Spinal cord (tissue), 10 donors: ENCODE data around the gene ACSL3. TPM values are rescaled to one million over a fixed set of nuclear protein-coding genes. Genes with fewer than 3 reads are reported as not detected.

ENCODE experiments used
- DNase-seq, 6 donors: peaks; one replicate each; pipeline versions ENCODE4 v3.0.0 to v3.0.0-alpha.2; 2013 to 2015; ENCODE audit warnings: low spot score in 6 of 6, low read depth in 4 of 6
- H3K27ac ChIP-seq: one replicate; pipeline ENCODE4 v1.5.1; 2013; ENCODE audit warnings: low read depth, low read length, control low read depth
- H3K27me3 ChIP-seq: one replicate; pipeline ENCODE4 v1.6.1; 2013; ENCODE audit warnings: low read length; ENCODE audit not compliant: control insufficient read depth, insufficient read depth
- H3K36me3 ChIP-seq: one replicate; pipeline ENCODE4 v1.6.1; 2013; ENCODE audit warnings: low read length; ENCODE audit not compliant: control insufficient read depth, insufficient read depth
- H3K4me1 ChIP-seq: one replicate; pipeline ENCODE4 v1.6.1; 2013; ENCODE audit warnings: low read length; ENCODE audit not compliant: control insufficient read depth, insufficient read depth
- H3K4me3 ChIP-seq: one replicate; pipeline ENCODE4 v1.5.1; 2013; ENCODE audit warnings: low read depth, low read length, control low read depth
- H3K9me3 ChIP-seq: one replicate; pipeline ENCODE4 v1.6.1; 2013; ENCODE audit warnings: low read length; ENCODE audit not compliant: control insufficient read depth, insufficient read depth
- WGBS: methylation state at CpG from one replicate; pipeline ENCODE4 v1.1.5; 2013; ENCODE audit warnings: missing lambda C conversion rate; ENCODE audit not compliant: insufficient coverage; 5-methylcytosine and 5-hydroxymethylcytosine counted together
- polyA plus RNA-seq, 2 donors: library from polyadenylated mRNA; unstranded; fragments of 120-200 nt; gene quantifications; one replicate each; pipeline ENCODE4 v1.2.1, GENCODE V29; 2013; ENCODE audit not compliant: insufficient read length in 2 of 2
- total RNA-seq, 2 donors: library from RNA; depleted of rRNA in 1 of 2; stranded (reverse); fragments of 120-200 nt in 1 of 2; fragments of >200 nt in 1 of 2; gene quantifications; one replicate each; pipeline versions ENCODE4 v1.2.3 to v1.2.4, GENCODE V29; 2013 to 2014
- donor health status: healthy.

The ACSL3 gene
- total and polyA plus RNA-seq, 4 donors = 101 to 227 (median 115) TPM

DNA sequence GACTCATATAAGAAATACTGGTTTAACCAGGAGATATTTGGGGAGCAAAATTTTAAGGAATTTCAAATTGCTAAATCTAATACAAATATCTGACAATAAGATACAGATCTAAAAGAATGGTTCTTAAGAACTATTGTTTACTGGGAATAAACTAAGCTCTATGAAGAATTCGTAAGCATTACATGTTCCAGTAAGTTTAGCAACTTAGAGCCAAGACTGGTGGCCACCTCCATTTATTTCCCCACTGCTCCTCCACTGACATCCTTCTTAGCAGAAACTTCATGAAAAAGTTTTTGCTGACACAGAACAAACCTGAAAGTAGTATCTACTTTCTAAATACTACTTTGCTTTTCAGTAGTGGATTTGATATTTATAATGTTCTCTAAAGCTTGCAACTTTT, 83.0 kb downstream of the ACSL3 start:
- no peaks in the 10 kb centered on the region for H3K27me3 ChIP-seq
- H3K36me3 ChIP-seq = no peaks in the 10 kb centered on the region
- H3K9me3 ChIP-seq = no peaks in the 10 kb centered on the region
- no peak for DNase-seq
- no peak overlapping the region for H3K27ac ChIP-seq
- H3K4me1 ChIP-seq = no peaks in the 10 kb centered on the region
- no peak overlapping the region for H3K4me3 ChIP-seq
- WGBS = no CpG with 5 or more reads among the region's 1 CpG

DNA sequence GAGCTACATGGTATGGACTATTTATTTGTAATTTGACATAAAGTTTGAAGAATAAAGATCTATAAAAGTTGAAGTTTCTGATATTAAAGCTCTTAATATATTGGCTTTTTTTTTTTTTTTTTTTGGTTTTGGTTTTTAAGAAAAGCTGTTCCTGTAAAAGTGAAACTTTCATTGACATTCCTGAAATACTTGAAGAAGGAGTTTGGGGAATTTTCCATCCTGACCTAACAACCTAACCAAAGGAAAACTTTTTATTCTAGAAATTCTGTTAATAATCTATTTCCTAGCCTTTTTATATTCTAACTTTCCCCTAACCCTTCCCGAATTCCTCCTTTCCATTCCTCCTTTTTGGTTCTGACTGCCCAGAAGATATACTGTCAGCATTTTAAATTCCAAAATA, 83.7 kb downstream of the ACSL3 start:
- no peaks in the 10 kb centered on the region for H3K36me3 ChIP-seq
- no peaks in the 10 kb centered on the region for H3K9me3 ChIP-seq
- H3K4me1 ChIP-seq = no peaks in the 10 kb centered on the region
- H3K4me3 ChIP-seq = no peak overlapping the region
- no peaks in the 10 kb centered on the region for H3K27me3 ChIP-seq
- no peak overlapping the region for H3K27ac ChIP-seq
- WGBS = no CpG with 5 or more reads among the region's 1 CpG
- no peak for DNase-seq

DNA sequence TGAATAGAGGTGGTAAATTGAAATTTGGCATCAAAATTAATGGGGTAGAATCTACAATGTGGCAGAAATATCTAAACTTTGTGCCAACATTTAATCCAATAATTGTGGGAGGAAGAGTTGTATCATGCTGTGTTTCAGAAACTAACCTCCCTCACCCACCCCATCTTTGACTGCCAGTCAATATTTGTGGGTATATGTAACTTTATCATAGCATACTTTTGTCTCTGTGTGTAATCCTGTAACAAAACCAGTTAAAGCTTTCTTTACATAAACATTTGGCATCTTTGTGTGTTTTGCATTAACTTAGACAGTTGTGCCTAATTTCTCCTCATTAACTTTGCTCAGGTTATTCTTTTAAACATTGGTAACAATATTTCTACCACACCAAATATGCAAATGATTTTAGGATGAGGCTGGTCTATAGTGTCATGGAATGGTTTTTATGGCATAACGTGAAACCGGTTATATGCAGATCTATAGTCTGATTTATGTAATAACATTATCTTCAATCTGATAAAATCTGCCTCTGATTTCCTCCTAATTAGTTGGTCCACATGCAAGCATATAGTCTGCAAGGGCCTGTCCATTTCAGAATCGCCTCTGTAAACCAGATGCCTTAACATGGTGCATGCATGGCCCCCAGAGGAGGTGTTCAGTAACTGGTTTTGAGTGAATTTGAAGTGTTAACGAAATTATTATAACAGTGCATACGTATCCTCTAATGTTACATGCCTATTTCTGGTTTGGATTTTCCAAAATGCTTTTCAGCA, 84.3 kb downstream of the ACSL3 start:
- Histone ChIP-seq H3K27ac (no peak overlapping the region), H3K4me3 (no peak overlapping the region), H3K9me3 (no peaks in the 10 kb centered on the region), H3K4me1 (no peaks in the 10 kb centered on the region), H3K27me3 (no peaks in the 10 kb centered on the region), H3K36me3 (no peaks in the 10 kb centered on the region)
- 83% methylated on average over 1 of the region's 5 CpGs for WGBS
- no peak for DNase-seq

DNA sequence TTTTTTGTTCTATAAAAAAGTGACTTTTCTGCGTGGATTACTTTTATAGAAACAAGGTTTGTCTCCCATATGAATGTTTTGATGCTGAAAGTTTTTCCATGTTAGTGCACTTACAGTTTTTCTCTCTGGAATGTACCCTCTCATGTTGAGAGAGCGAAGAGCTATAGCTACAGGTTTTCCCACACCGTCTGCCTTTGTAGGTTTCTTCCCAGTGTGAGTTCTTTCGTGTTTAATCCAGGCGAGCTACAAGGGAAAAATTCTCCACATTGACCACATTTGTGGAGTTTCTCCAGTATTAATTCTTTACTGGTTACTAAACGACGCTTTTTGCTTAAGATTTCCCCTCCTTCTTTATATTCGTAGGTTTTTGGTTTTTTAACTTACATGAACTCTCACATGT, 85.1 kb downstream of the ACSL3 start:
- Histone ChIP-seq H3K4me1 (no peaks in the 10 kb centered on the region), H3K36me3 (no peaks in the 10 kb centered on the region), H3K27me3 (no peaks in the 10 kb centered on the region), H3K9me3 (no peaks in the 10 kb centered on the region), H3K4me3 (no peak overlapping the region), H3K27ac (no peak overlapping the region)
- 78% methylated on average over 5 of the region's 8 CpGs for WGBS
- DNase-seq = no peak

DNA sequence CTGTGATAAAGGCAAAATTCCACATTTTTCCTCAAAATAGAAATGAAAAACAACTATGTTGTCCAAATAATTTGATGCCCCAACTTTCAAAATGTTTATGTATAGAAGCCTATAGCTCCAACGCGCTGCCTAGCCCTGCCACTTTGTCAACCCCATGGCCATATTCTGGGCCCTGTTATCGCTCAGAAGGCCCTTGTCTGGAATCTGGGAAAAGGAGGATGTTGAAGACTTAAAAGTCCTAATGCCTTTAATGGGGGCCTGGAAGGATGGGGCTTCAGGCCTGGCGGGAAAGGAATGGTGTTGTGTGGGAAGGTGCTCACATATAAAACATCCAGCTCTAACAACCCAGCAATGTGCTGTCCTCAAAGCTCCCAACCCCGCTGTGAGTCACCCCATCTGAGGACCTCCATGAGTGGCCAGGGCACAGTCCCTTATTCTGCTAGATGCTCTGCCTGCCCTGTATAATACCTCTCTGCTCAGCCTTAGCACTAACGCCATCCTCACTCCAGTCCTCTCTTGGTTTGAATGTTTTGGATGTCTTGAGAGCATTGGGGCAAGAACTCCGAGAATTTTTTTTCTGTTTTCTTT, 86.0 kb downstream of the ACSL3 start:
- DNase-seq = no peak
- WGBS = 100% methylated on average over 1 of the region's 7 CpGs
- no peaks in the 10 kb centered on the region for H3K9me3 ChIP-seq
- no peaks in the 10 kb centered on the region for H3K36me3 ChIP-seq
- no peaks in the 10 kb centered on the region for H3K4me1 ChIP-seq
- H3K4me3 ChIP-seq = no peak overlapping the region
- no peak overlapping the region for H3K27ac ChIP-seq
- no peaks in the 10 kb centered on the region for H3K27me3 ChIP-seq

DNA sequence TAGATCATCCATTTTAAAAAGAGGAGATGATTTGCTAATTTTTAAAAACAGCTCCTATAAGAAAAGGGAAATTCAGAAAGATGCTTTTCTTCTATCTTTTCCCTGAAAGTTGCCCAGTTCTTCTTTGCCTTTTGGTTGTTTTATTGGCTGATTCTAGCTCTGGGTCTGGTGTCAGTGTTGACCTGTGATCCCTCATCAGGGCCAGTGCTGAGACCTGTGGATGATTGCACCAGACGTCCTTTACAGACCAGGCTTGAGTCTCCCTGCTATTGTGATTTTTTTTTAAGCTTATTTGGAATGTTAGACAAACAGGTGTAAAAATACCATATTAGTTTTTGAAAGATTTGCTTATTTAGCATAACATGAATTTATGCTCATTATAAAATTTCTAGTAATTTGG, 88.2 kb downstream of the ACSL3 start:
- H3K9me3 ChIP-seq = no peaks in the 10 kb centered on the region
- no peak overlapping the region for H3K27ac ChIP-seq
- no peaks in the 10 kb centered on the region for H3K27me3 ChIP-seq
- no peak for DNase-seq
- no CpG with 5 or more reads among the region's 1 CpG for whole genome bisulfite sequencing
- no peak overlapping the region for H3K4me3 ChIP-seq
- no peaks in the 10 kb centered on the region for H3K36me3 ChIP-seq
- no peaks in the 10 kb centered on the region for H3K4me1 ChIP-seq

DNA sequence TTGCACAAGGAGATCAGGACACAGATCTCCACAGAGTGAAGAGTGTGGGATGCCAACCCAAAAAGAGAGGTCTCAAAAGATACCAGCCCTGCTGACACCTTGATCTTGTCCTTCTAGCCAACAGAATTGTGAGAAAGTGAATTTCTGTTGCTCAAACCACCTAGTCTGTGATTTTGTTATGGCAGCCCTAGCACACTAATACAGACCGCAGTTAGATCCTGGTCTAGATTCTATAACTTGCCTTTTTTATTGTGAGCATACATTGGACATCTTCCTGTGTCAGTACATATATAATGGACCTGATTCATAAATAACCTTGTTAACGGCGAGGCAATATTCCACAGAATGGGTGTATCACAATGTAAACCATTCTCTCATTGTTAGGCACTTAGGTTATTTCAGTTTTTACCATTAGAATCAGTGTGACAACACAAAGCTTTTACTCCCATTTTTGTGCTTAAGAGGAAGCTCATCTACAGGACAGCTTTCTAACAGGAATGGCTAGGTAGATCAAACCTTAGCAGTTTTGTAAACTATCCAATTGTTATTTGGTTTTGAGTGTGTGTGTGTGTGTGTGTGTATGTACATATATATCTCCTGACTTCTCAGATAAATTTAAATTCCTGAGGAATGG, 89.0 kb downstream of the ACSL3 start:
- no CpG with 5 or more reads among the region's 3 CpGs for WGBS
- no peak for DNase-seq

DNA sequence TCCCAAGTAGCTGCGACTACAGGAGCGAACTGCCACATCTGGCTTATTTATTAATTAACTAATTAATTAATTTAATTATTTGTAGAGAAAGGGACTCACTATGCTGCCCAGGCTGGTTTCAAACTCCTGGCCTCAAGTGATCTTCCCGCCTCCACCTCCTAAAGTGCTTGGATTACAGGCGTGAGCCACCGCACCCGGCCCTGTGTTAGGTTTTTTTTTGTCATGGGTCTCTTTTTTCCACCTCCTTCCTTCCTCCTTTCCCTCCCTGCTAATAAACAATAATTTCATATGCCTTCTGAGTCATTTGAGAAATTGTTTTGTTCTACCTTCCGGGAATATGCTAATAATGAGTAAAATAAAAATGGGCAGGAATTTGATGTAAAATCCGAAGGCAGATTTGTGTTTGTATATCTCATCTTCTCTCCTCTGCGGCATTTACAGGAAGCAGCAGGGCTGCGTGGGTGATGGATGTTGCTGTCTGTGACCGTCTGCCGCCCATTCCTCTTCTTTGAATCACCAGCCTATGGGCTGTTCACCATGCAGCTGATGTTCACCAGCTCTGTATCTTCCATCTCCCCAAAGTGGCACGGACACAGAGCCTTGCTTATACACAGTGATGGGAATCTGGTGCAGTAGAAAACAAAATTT, 89.9 kb downstream of the ACSL3 start:
- no peak overlapping the region for H3K27ac ChIP-seq

More for the DNA sequence above, 89.0 kb downstream of the ACSL3 start:
- Histone ChIP-seq H3K36me3 (no peaks in the 10 kb centered on the region), H3K4me3 (no peak overlapping the region), H3K9me3 (no peaks in the 10 kb centered on the region), H3K4me1 (no peaks in the 10 kb centered on the region), H3K27me3 (no peaks in the 10 kb centered on the region), H3K27ac (no peak overlapping the region)

DNA sequence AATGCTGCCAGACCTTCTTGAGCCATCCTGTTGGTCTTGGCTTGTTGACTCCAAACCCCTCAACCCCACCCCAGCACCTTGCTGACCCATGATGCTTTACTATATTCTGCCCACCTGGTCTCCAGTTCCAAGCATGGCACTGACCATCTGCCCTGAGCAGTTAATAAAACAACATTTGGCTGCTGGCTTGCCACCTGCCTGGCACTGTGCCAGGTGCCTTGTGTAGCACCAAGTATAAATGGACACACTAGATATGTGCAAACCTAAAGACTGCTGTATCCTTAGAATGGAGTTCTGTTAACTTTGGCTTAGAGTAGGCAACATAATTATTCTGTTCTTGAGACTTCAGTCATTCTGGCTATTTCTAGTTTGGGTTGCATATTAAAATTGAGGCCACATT, 91.4 kb downstream of the ACSL3 start:
- no peaks in the 10 kb centered on the region for H3K9me3 ChIP-seq
- no peak overlapping the region for H3K4me3 ChIP-seq
- DNase-seq = peak in 1 of 6 donors; percentile 24
- no peak overlapping the region for H3K27ac ChIP-seq
- H3K36me3 ChIP-seq = no peaks in the 10 kb centered on the region
- H3K4me1 ChIP-seq = no peaks in the 10 kb centered on the region
- no peaks in the 10 kb centered on the region for H3K27me3 ChIP-seq

More for the DNA sequence above, 89.9 kb downstream of the ACSL3 start:
- no peak overlapping the region for H3K4me3 ChIP-seq
- H3K9me3 ChIP-seq = no peaks in the 10 kb centered on the region
- no peaks in the 10 kb centered on the region for H3K27me3 ChIP-seq
- DNase-seq = peak in 1 of 6 donors; percentile 81
- H3K4me1 ChIP-seq = no peaks in the 10 kb centered on the region
- 60% methylated on average over 2 of the region's 13 CpGs for WGBS
- no peaks in the 10 kb centered on the region for H3K36me3 ChIP-seq
